GM12878 (cell line): ENCODE data around the gene MYH10.

ENCODE experiments used
- BRCA1 ChIP-seq: IDR thresholded peaks from 2 replicates; pipeline ENCODE4 v1.6.1; 2011; ENCODE audit warnings: low read depth, low read length, improper control_type of control experiment
- JUND ChIP-seq: IDR thresholded peaks from 2 replicates; pipeline ENCODE4 v1.6.1; 2012; ENCODE audit warnings: low read depth, mild to moderate bottlenecking, low read length, improper control_type of control experiment, moderate library complexity
- MEF2A ChIP-seq: IDR thresholded peaks from 2 replicates; pipeline ENCODE4 v1.6.1; 2011; ENCODE audit warnings: low read depth, mild to moderate bottlenecking, low read length, moderate library complexity; ENCODE audit not compliant: insufficient read depth
- NRF1 ChIP-seq: conservative IDR thresholded peaks from 2 replicates; pipeline ENCODE4 v1.6.1; 2011; ENCODE audit warnings: mild to moderate bottlenecking, low read depth, low read length, improper control_type of control experiment
- TF ChIP-seq, protein P1 (sequence below), 3 experiments: IDR thresholded peaks in 2 of 3; conservative IDR thresholded peaks in 1 of 3; 2 replicates each; pipeline ENCODE4 v1.5.1; 2011; ENCODE audit warnings: low read depth in 3 of 3, low read length in 3 of 3, mild to moderate bottlenecking in 3 of 3, control low read depth in 2 of 3, moderate library complexity in 2 of 3, inconsistent platforms in 1 of 3, mixed read lengths in 1 of 3; ENCODE audit not compliant: control insufficient read depth in 2 of 3, insufficient read depth in 1 of 3; ENCODE audit errors: extremely low read depth in 1 of 3

DNA sequence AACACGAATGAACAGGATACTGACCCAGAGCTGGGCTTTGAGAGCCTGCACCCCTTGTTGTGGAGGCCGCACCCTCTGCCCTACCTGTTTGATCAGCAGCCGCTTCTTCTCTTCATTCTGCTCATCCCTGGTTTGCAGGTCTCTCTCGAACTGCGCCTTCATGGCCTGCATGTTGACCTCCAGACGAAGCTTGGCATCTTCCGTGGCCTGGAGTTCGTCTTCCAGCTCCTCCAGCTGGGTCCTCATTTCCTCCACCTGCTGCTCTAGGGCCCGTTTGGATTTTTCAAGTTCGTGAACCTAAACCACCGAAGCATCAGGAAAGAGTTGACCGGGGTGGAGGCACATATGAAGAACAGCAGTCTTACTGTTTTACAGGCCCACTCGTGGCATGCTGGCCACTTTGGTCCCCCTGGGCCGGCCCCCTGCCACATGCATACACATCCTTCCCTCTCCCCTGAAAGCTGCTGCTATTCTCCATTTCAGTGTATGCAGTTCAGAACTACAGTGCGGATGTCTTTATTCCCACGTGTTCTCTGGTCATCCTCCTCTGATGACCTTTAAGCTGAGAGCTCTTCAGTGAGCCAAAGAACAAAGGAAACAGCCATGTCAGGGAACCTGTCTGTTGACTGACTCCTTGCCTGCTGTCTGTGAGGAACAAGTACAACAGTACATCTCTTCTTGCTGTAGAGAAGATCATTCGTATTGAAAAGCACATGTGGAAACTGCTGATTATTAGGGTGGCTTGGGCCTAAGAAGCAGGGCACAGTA is 140.1 kb downstream of the MYH10 start:
- TF ChIP-seq, protein P1, sequence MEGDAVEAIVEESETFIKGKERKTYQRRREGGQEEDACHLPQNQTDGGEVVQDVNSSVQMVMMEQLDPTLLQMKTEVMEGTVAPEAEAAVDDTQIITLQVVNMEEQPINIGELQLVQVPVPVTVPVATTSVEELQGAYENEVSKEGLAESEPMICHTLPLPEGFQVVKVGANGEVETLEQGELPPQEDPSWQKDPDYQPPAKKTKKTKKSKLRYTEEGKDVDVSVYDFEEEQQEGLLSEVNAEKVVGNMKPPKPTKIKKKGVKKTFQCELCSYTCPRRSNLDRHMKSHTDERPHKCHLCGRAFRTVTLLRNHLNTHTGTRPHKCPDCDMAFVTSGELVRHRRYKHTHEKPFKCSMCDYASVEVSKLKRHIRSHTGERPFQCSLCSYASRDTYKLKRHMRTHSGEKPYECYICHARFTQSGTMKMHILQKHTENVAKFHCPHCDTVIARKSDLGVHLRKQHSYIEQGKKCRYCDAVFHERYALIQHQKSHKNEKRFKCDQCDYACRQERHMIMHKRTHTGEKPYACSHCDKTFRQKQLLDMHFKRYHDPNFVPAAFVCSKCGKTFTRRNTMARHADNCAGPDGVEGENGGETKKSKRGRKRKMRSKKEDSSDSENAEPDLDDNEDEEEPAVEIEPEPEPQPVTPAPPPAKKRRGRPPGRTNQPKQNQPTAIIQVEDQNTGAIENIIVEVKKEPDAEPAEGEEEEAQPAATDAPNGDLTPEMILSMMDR (IDR thresholded peaks at IDR 0.05 in 2 of 3, conservative IDR thresholded peaks at IDR 0.05 in 1 of 3; ENCODE audit: control insufficient read depth in 2 of 3, extremely low read depth in 1 of 3, insufficient read depth in 1 of 3, low read depth in 3 of 3, low read length in 3 of 3): no peak
- no peak for TF ChIP-seq BRCA1
- TF ChIP-seq MEF2A: no peak
- TF ChIP-seq NRF1: no peak
- TF ChIP-seq JUND: no peak
